Measurements from ENCODE around the gene ELP1.

ELP1 gene

GRCh38 chr9:108831496-108832178 lies 102.3 kb downstream of the ELP1 start:
- no peak for DNase-seq

- no peak for DNase-seq
These were observed 103.7 kb downstream of the ELP1 start for GRCh38 chr9:108830272-108830671.

- no peak for DNase-seq
These were observed 110.1 kb downstream of the ELP1 start for GRCh38 chr9:108823829-108824228.
